ENCODE results near the gene NBDY. TPM values are rescaled to one million over a fixed set of nuclear protein-coding genes. Genes with fewer than 3 reads are reported as not detected.

NBDY gene
- total RNA-seq, 2 donors from 2014 or later = 26.2 to 28.8 TPM

GRCh38 chrX:56797574-56798338, 68.7 kb downstream of the NBDY start:
- no peak overlapping the region for H3K27ac ChIP-seq

GRCh38 chrX:56798339-56798711, 69.3 kb downstream of the NBDY start:
- intact Hi-C loops (cut with DNase I) = no loop called here
- WGBS = 60% methylated on average over 2 of the region's 5 CpGs
- no peak overlapping the region for H3K4me3 ChIP-seq
- no peaks in the 10 kb centered on the region for H3K9me3 ChIP-seq
- H3K36me3 ChIP-seq = no peaks in the 10 kb centered on the region
- H3K27me3 ChIP-seq (replicated peaks; ENCODE audit: insufficient read depth) = no peaks in the 10 kb centered on the region
- no peak overlapping the region for H3K27ac ChIP-seq
- TF ChIP-seq CTCF (IDR thresholded peaks at IDR 0.05) (no peak), POLR2AphosphoS5 (IDR thresholded peaks at IDR 0.05) (no peak), POLR2A (IDR thresholded peaks at IDR 0.05) (no peak)
- no peaks in the 10 kb centered on the region for H3K4me1 ChIP-seq (replicated peaks)
- no peak for DNase-seq (ENCODE audit: low spot score)

More at GRCh38 chrX:56797574-56798338, 68.7 kb downstream of the NBDY start:
- H3K27me3 ChIP-seq (replicated peaks; ENCODE audit: insufficient read depth) = no peaks in the 10 kb centered on the region
- no peaks in the 10 kb centered on the region for H3K4me1 ChIP-seq (replicated peaks)
- WGBS = 63% methylated on average over 6 of the region's 6 CpGs
- DNase-seq (ENCODE audit: low spot score) = no peak
- no peak for TF ChIP-seq CTCF (IDR thresholded peaks at IDR 0.05)
- TF ChIP-seq POLR2A (IDR thresholded peaks at IDR 0.05) = no peak
- no peak for TF ChIP-seq POLR2AphosphoS5 (IDR thresholded peaks at IDR 0.05)
- H3K9me3 ChIP-seq = no peaks in the 10 kb centered on the region
- no peaks in the 10 kb centered on the region for H3K36me3 ChIP-seq
- intact Hi-C loops (cut with DNase I) = no loop called here
- H3K4me3 ChIP-seq = no peak overlapping the region

- intact Hi-C loops (cut with DNase I) = no loop called here
- no peak for DNase-seq (ENCODE audit: low spot score)
- H3K4me3 ChIP-seq = no peak overlapping the region
Measured at GRCh38 chrX:56798866-56799758, 70.1 kb downstream of the NBDY start.

GRCh38 chrX:56800307-56800706, 71.3 kb downstream of the NBDY start:
- no peak overlapping the region for H3K4me3 ChIP-seq
- TF ChIP-seq CTCF (IDR thresholded peaks at IDR 0.05) = no peak
- no peak for TF ChIP-seq POLR2A (IDR thresholded peaks at IDR 0.05)
- TF ChIP-seq POLR2AphosphoS5 (IDR thresholded peaks at IDR 0.05) = no peak
- H3K27ac ChIP-seq = no peak overlapping the region
- no peaks in the 10 kb centered on the region for H3K9me3 ChIP-seq
- WGBS = 79% methylated on average over 3 of the region's 3 CpGs
- intact Hi-C loops (cut with DNase I) = no loop called here
- H3K27me3 ChIP-seq (replicated peaks; ENCODE audit: insufficient read depth) = no peaks in the 10 kb centered on the region
- no peak for DNase-seq (ENCODE audit: low spot score)
- H3K36me3 ChIP-seq = no peaks in the 10 kb centered on the region
- H3K4me1 ChIP-seq (replicated peaks) = no peaks in the 10 kb centered on the region

More at GRCh38 chrX:56798866-56799758, 70.1 kb downstream of the NBDY start:
- H3K9me3 ChIP-seq = no peaks in the 10 kb centered on the region
- H3K4me1 ChIP-seq (replicated peaks) = no peaks in the 10 kb centered on the region
- TF ChIP-seq POLR2A (IDR thresholded peaks at IDR 0.05) (no peak), CTCF (IDR thresholded peaks at IDR 0.05) (no peak), POLR2AphosphoS5 (IDR thresholded peaks at IDR 0.05) (no peak)
- H3K36me3 ChIP-seq = no peaks in the 10 kb centered on the region
- no peak overlapping the region for H3K27ac ChIP-seq
- WGBS = 88% methylated on average over 11 of the region's 13 CpGs
- H3K27me3 ChIP-seq (replicated peaks; ENCODE audit: insufficient read depth) = no peaks in the 10 kb centered on the region

Data from prostate gland (tissue), 2 donors.